ENCODE results near the gene P2RY11.

The P2RY11 gene

GRCh38 chr19:10144361-10144760, 32.9 kb downstream of the P2RY11 start:
- no peak for DNase-seq (ENCODE audit: low read depth in 2 of 2)
- no peak overlapping the region for H3K4me3 ChIP-seq (replicated peaks in 1 of 2; ENCODE audit: low read depth in 2 of 2, low read length in 2 of 2)
- no peak for TF ChIP-seq CTCF (IDR thresholded peaks at IDR 0.05; ENCODE audit: low read depth, low read length)

GRCh38 chr19:10145031-10145430, 33.5 kb downstream of the P2RY11 start:
- no peak for DNase-seq (ENCODE audit: low read depth in 2 of 2)
- TF ChIP-seq CTCF (IDR thresholded peaks at IDR 0.05; ENCODE audit: low read depth, low read length) = no peak
- H3K4me3 ChIP-seq (replicated peaks in 1 of 2; ENCODE audit: low read depth in 2 of 2, low read length in 2 of 2) = no peak overlapping the region

DNA sequence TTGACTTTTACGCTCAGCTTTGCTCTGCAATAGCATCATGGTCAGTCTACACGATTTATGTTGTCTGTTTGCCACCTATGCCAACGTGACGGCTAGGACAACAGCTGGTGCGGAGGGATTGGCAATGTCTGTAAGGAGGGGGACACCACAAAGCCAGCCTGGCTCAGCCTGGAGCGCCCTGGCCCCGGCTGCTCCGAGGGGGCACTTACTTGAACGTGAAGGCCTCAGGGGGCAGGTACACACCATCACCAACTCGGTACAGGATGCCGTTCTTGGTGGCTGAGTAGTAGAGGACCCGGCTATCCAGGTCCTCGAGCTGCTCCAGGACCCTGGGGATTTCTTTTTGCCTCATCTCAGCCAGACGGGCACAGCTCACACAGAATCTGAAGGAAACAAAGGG, 34.6 kb downstream of the P2RY11 start:
- TF ChIP-seq CTCF (IDR thresholded peaks at IDR 0.05; ENCODE audit: low read depth, low read length) = no peak
- no peak for DNase-seq (ENCODE audit: low read depth in 2 of 2)
- H3K4me3 ChIP-seq (replicated peaks in 1 of 2; ENCODE audit: low read depth in 2 of 2, low read length in 2 of 2) = no peak overlapping the region

- H3K4me3 ChIP-seq (replicated peaks in 1 of 2; ENCODE audit: low read depth in 2 of 2, low read length in 2 of 2) = no peak overlapping the region
- DNase-seq (ENCODE audit: low read depth in 2 of 2) = no peak
- TF ChIP-seq CTCF (IDR thresholded peaks at IDR 0.05; ENCODE audit: low read depth, low read length) = no peak
Observed at GRCh38 chr19:10149427-10149826, 37.9 kb downstream of the P2RY11 start.

DNA sequence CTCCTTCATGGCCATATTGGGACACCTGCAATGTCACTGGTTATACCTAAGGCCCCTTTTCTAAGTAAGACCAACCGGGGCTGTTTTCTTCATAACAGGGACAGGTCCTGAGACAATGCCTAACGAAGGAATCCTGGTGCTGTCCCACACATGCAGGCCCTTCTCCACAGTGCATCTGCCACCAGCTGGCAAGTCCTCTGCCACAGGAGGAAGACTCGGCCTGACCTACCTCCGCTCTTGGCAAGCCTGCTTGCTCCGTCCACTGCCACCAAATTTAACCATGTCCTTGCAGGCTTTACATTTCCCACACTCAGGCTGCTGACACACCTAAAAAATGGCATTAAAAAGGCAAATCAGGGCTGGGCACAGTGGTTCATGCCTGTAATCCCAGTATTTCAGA, 40.0 kb downstream of the P2RY11 start:
- DNase-seq (ENCODE audit: low read depth in 2 of 2) = no peak
- H3K4me3 ChIP-seq (replicated peaks in 1 of 2; ENCODE audit: low read depth in 2 of 2, low read length in 2 of 2) = no peak overlapping the region
- TF ChIP-seq CTCF (IDR thresholded peaks at IDR 0.05; ENCODE audit: low read depth, low read length) = no peak

DNA sequence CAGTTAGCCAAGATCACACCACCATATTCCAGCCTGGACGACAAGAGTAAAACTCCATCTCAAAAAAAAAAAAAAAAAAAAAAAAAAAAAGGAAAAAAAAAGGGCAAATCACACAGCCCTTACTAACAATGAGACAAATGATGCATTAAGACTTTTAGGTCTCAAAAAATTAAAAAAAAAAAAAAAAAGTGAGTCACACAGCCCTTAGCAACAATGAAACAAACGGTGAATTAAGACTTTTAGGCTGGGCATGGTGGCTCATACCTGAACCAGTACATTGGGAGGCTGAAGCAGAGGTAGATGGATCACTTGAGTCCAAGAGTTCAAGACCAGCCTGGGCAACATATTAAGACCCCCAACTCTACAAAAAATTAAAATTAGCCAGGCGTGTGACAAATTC, 40.6 kb downstream of the P2RY11 start:
- no peak for TF ChIP-seq CTCF (IDR thresholded peaks at IDR 0.05; ENCODE audit: low read depth, low read length)
- no peak overlapping the region for H3K4me3 ChIP-seq (replicated peaks in 1 of 2; ENCODE audit: low read depth in 2 of 2, low read length in 2 of 2)
- no peak for DNase-seq (ENCODE audit: low read depth in 2 of 2)

DNA sequence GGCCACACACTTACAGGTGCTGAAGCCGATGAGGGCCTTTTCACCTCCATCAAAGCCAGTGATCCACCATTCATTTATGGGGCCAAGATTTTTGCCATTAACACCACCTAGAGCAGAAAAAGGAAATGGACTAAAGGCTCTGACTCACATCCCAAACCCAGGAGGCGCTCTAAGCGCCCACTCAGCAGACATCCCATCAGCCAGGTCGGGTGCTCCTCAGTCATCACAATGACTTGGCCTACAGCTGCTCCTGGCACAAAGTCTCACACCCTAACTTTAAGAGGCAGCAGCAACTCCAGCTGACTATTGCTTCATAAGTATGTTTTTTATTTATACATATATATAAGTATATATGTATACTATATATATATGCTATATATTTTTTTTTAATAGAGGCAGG, 44.3 kb downstream of the P2RY11 start:
- DNase-seq (ENCODE audit: low read depth in 2 of 2) = peak; percentile 13 to 59
- no peak overlapping the region for H3K4me3 ChIP-seq (replicated peaks in 1 of 2; ENCODE audit: low read depth in 2 of 2, low read length in 2 of 2)
- TF ChIP-seq CTCF (IDR thresholded peaks at IDR 0.05; ENCODE audit: low read depth, low read length) = no peak

Data from cardiac fibroblast (primary cell).